HEK293T (cell line): ENCODE measurements around the gene SGPL1.

ENCODE experiments used
- CTCF ChIA-PET: fragments of 350-600 bp; formaldehyde crosslinking; extraction: SDS; loops from one replicate; lab custom pipeline; 2021; ENCODE audit warnings: antibody characterized with exemption, inconsistent platforms; lab: Yijun Ruan, JAX
- POLR2A ChIA-PET: fragments of 350-600 bp; formaldehyde crosslinking; extraction: SDS; loops from one replicate; lab custom pipeline; 2020; ENCODE audit warnings: antibody characterized with exemption, inconsistent platforms; lab: Yijun Ruan, JAX
- DNase-seq: peaks from one replicate; pipeline ENCODE4 v3.0.0; 2012; ENCODE audit warnings: mixed read lengths; ENCODE audit errors: extremely low spot score
- ARNT ChIP-seq: fragments of 450-650 bp; IDR thresholded peaks from 2 replicates; pipeline ENCODE4 v1.6.1; 2017; ENCODE audit warnings: mild to moderate bottlenecking
- CTBP1 ChIP-seq: fragments of 450-650 bp; IDR thresholded peaks from 2 replicates; pipeline ENCODE4 v1.6.1; 2016; ENCODE audit warnings: borderline replicate concordance
- ELF4 ChIP-seq: fragments of 450-650 bp; IDR thresholded peaks from 2 replicates; pipeline ENCODE4 v1.6.1; 2017; ENCODE audit warnings: antibody characterized with exemption
- FOXA1 ChIP-seq: fragments of 450-650 bp; IDR thresholded peaks from 2 replicates; pipeline ENCODE4 v1.6.1; 2016; ENCODE audit warnings: mild to moderate bottlenecking
- FOXM1 ChIP-seq: fragments of 450-650 bp; IDR thresholded peaks from 2 replicates; pipeline ENCODE4 v1.6.1; 2017; ENCODE audit warnings: mild to moderate bottlenecking, borderline replicate concordance
- HDGF ChIP-seq: fragments of 450-650 bp; IDR thresholded peaks from 2 replicates; pipeline ENCODE4 v1.6.1; 2017; ENCODE audit warnings: antibody characterized with exemption, borderline replicate concordance
- L3MBTL2 ChIP-seq: fragments of 450-650 bp; conservative IDR thresholded peaks from 2 replicates; pipeline ENCODE4 v1.6.1; 2016; ENCODE audit warnings: mild to moderate bottlenecking
- LEF1 ChIP-seq: fragments of 450-650 bp; IDR thresholded peaks from 2 replicates; pipeline ENCODE4 v1.6.1; 2017; ENCODE audit warnings: mild to moderate bottlenecking, borderline replicate concordance
- NFRKB ChIP-seq: fragments of 450-650 bp; IDR thresholded peaks from 2 replicates; pipeline ENCODE4 v1.6.1; 2016; ENCODE audit warnings: mild to moderate bottlenecking, moderate library complexity
- PKNOX1 ChIP-seq: fragments of 450-650 bp; IDR thresholded peaks from 2 replicates; pipeline ENCODE4 v1.6.1; 2016
- SP1 ChIP-seq: fragments of 450-650 bp; IDR thresholded peaks from 2 replicates; pipeline ENCODE4 v1.6.1; 2017
- SUZ12 ChIP-seq: fragments of 450-650 bp; IDR thresholded peaks from 2 replicates; pipeline ENCODE4 v1.6.1; 2016; ENCODE audit warnings: mild to moderate bottlenecking
- TARDBP ChIP-seq: fragments of 450-650 bp; IDR thresholded peaks from 2 replicates; pipeline ENCODE4 v1.6.1; 2016
- ZNF384 ChIP-seq: fragments of 450-650 bp; IDR thresholded peaks from 2 replicates; pipeline ENCODE4 v1.6.1; 2016

SGPL1 gene

GRCh38 chr10:70927189-70927943 lies 111.6 kb downstream of the SGPL1 start:
- ChIA-PET POLR2A (no interaction called here), CTCF (no interaction called here)
- DNase-seq, result no peak

GRCh38 chr10:70928140-70928539 lies 112.4 kb downstream of the SGPL1 start:
- TF ChIP-seq FOXM1 (no peak), ARNT (no peak), HDGF (no peak), PKNOX1 (no peak), ZNF384 (no peak), CTBP1 (no peak), TARDBP (no peak), ELF4 (no peak)
- no peak for DNase-seq
- POLR2A ChIA-PET, result no interaction called here
- CTCF ChIA-PET, result interaction anchor here (0.7 kb wide), 1 partner anchor 11 kb away, joined by 3 read pairs; no protein-coding TSS in a partner anchor

More at GRCh38 chr10:70927189-70927943, 111.6 kb downstream of the SGPL1 start:
- TF ChIP-seq CTBP1 (no peak), PKNOX1 (no peak), SP1 (no peak), L3MBTL2 (no peak), NFRKB (no peak), HDGF (no peak), FOXM1 (no peak), FOXA1 (no peak)

GRCh38 chr10:70930263-70931000 lies 114.7 kb downstream of the SGPL1 start:
- DNase-seq, result no peak
- TF ChIP-seq SUZ12, result no peak
- TF ChIP-seq SP1, result no peak
- no peak for TF ChIP-seq NFRKB
- TF ChIP-seq LEF1, result no peak
- CTCF ChIA-PET, result interaction anchor here (1.0 kb wide), 1 partner anchor 10 kb away, joined by 3 read pairs; no protein-coding TSS in a partner anchor
- POLR2A ChIA-PET, result interaction anchor here (0.6 kb wide), 1 partner anchor 48 kb away, joined by 3 read pairs; no protein-coding TSS in a partner anchor
